ENCODE results near the gene CD82. TPM values are rescaled to one million over a fixed set of nuclear protein-coding genes. Genes with fewer than 3 reads are reported as not detected.
A peak's percentile ranks its signal among the peaks of the same experiment; 100 is the strongest.

Gene CD82
- total and polyA plus RNA-seq, 2 donors (not counting 1 experiment from before 2014, with no cell fraction given), result 192 to 438 TPM

- H3K4me1 Mint-ChIP-seq, result peaks cover 96% of the 10 kb centered on the region
- peaks cover 95 to 100% of the 10 kb centered on the region in 2 donors for H3K4me1 ChIP-seq (ENCODE audit: control insufficient read depth in 2 of 2, insufficient read depth in 2 of 2, low read length in 2 of 2)
- peaks cover 24% of the 10 kb centered on the region for H3K79me2 ChIP-seq (ENCODE audit: control insufficient read depth, insufficient read depth, low read length)
- POLR2A ChIA-PET, result interaction anchor here (0.7 to 9.7 kb wide), 8 partner anchors 10 to 54 kb away, joined by 3 to 189 read pairs (median 30); partner anchors contain the start of gene CD82
- peaks cover 0 to 47% of the 10 kb centered on the region in 2 experiments for H3K36me3 ChIP-seq (replicated peaks in 1 of 2; ENCODE audit: control extremely low read depth in 1 of 2, control insufficient read depth in 1 of 2, extremely low read depth in 1 of 2, insufficient read depth in 2 of 2, low read length in 1 of 2)
- peak overlapping the region; percentile 71 for H3K4me2 ChIP-seq (replicated peaks; ENCODE audit: low read depth, low read length, poor library complexity, severe bottlenecking)
- DNase-seq, result no peak
- TF ChIP-seq CTCF (IDR thresholded peaks at IDR 0.05), result no peak
- TF ChIP-seq EZH2 (IDR thresholded peaks at IDR 0.05; ENCODE audit: borderline replicate concordance, insufficient read depth, low read depth, low read length, poor library complexity, severe bottlenecking), result no peak
- H3K27me3 Mint-ChIP-seq, result no peaks in the 10 kb centered on the region
- CTCF ChIA-PET, result interaction anchor here (0.5 to 21.7 kb wide), 16 partner anchors 11 to 516 kb away, joined by 3 to 816 read pairs (median 6); partner anchors contain the start of gene CD82
- H3K27ac ChIP-seq (ENCODE audit: low read length in 2 of 2), result peak overlapping the region; percentile 97 to 99
- H3K9me3 Mint-ChIP-seq (ENCODE audit: insufficient read depth), result no peaks in the 10 kb centered on the region
- H3K9ac ChIP-seq (ENCODE audit: low read length), result peak overlapping the region; percentile 39
- H4K20me1 ChIP-seq (ENCODE audit: control insufficient read depth, insufficient read depth, low read length, poor library complexity, severe bottlenecking), result no peaks in the 10 kb centered on the region
- 80% methylated on average over 2 of the region's 6 CpGs for WGBS (ENCODE audit: insufficient coverage)
- H3K27me3 ChIP-seq (replicated peaks in 1 of 4; ENCODE audit: control extremely low read depth in 1 of 4, control insufficient read depth in 3 of 4, insufficient read depth in 4 of 4, low read length in 3 of 4), result no peaks in the 10 kb centered on the region
- no peaks in the 10 kb centered on the region for H3K9me3 ChIP-seq (ENCODE audit: control extremely low read depth in 1 of 3, control insufficient read depth in 2 of 3, insufficient read depth in 1 of 3, low read length in 2 of 3)
- ATAC-seq (ENCODE audit: low read depth), result no peak
- H2AFZ ChIP-seq (ENCODE audit: insufficient read depth, low read depth, low read length, poor library complexity, severe bottlenecking), result no peak overlapping the region
- intact Hi-C loops (cut with micrococcal nuclease), result loop anchor here (5.0 kb wide), 1 partner anchor 471 kb away; no protein-coding TSS in a partner anchor
- peak overlapping the region; percentile 78 for H3K4me3 Mint-ChIP-seq
- H3K4me3 ChIP-seq (ENCODE audit: control extremely low read depth in 1 of 5, extremely low read depth in 1 of 5, insufficient read depth in 1 of 5, low read depth in 2 of 5, low read length in 4 of 5), result no peak overlapping the region
- peak overlapping the region; percentile 96 for H3K27ac Mint-ChIP-seq
Observed at GRCh38 chr11:44611088-44611487, 45.6 kb downstream of the CD82 start.
